Gastrocnemius medialis (tissue), 4 donors: ENCODE results near the gene LTB4R2. TPM values are rescaled to one million over a fixed set of nuclear protein-coding genes. Genes with fewer than 3 reads are reported as not detected.
"Not testable (repeated sequence)": the region's sequence is repeated elsewhere in the genome, so short reads cannot be mapped to it uniquely, and the experiment has no call there.

Experiments
- ATAC-seq, 2 donors: fragments of 150-250 bp; one replicate each; pipeline ENCODE4 v1.9.1; 2016
- DNase-seq, 2 donors: peaks; one replicate each; pipeline ENCODE4 v3.0.0-alpha.2; 2019
- H3K27ac ChIP-seq, 4 donors: fragments of 200-600 bp; sonication (generic); 1 replicate in 1 of 4; 2 replicates in 3 of 4; pipeline ENCODE4 v1.5.1; 2016 to 2018; ENCODE audit warnings: mild to moderate bottlenecking in 2 of 4, moderate library complexity in 1 of 4
- H3K27me3 ChIP-seq, 3 donors: fragments of 200-600 bp; sonication (generic) in 2 of 3; 1 replicate in 1 of 3; 2 replicates in 2 of 3; pipeline versions ENCODE4 v1.5.1 to v1.6.0; 2016 to 2019; ENCODE audit warnings: mild to moderate bottlenecking in 1 of 3, moderate library complexity in 1 of 3
- H3K36me3 ChIP-seq, 2 donors: fragments of 200-600 bp; sonication (generic) in 1 of 2; one replicate each; pipeline ENCODE4 v1.5.1; 2017 to 2018
- H3K4me1 ChIP-seq, 2 donors: fragments of 200-600 bp; sonication (generic) in 1 of 2; one replicate each; pipeline ENCODE4 v1.5.1; 2016 to 2017; ENCODE audit warnings: mild to moderate bottlenecking in 2 of 2
- H3K4me3 ChIP-seq, 4 donors: fragments of 200-600 bp; sonication (generic) in 3 of 4; 1 replicate in 1 of 4; 2 replicates in 3 of 4; pipeline ENCODE4 v1.5.1; 2016 to 2019; ENCODE audit warnings: mild to moderate bottlenecking in 2 of 4
- H3K9me3 ChIP-seq, 3 donors: fragments of 200-600 bp; sonication (generic) in 2 of 3; 1 replicate in 1 of 3; 2 replicates in 2 of 3; pipeline ENCODE4 v1.5.1; 2016 to 2019
- POLR2A ChIP-seq, 2 donors: fragments of 450-650 bp; IDR thresholded peaks; one replicate each; pipeline ENCODE4 v1.6.1; 2017; ENCODE audit warnings: antibody characterized with exemption in 2 of 2, mild to moderate bottlenecking in 2 of 2, moderate library complexity in 2 of 2
- in situ Hi-C, 4 donors: fragments of 200-750 bp; cut with MboI; loops; one replicate each; pipeline versions ENCODE4 v1.15.0 to v1.8.0; 2017; ENCODE audit warnings: low sequenced_read_pairs in 4 of 4
- intact Hi-C: fragments of 100-400 bp; cut with DNase I; formaldehyde crosslinking; loops from one replicate; pipeline ENCODE4 v1.15.1; 2023; ENCODE audit warnings: low total_unique reads
- total RNA-seq, 4 donors: library from RNA; depleted of rRNA; stranded (reverse); fragments of >200 nt; gene quantifications; one replicate each; pipeline versions ENCODE4 v1.1.0 to v1.2.3, GENCODE V29; 2016
- TF ChIP-seq, protein P1 (sequence below), 5 experiments: fragments of 450-650 bp in 3 of 5; fragments of 200-600 bp in 2 of 5; sonication (generic) in 2 of 5; IDR thresholded peaks in 4 of 5; conservative IDR thresholded peaks in 1 of 5; 1 replicate in 4 of 5; 2 replicates in 1 of 5; pipeline ENCODE4 v1.5.1; 2016 to 2019; ENCODE audit warnings: antibody characterized with exemption in 5 of 5, mild to moderate bottlenecking in 3 of 5, moderate library complexity in 3 of 5

The LTB4R2 gene
- total RNA-seq, 4 donors from 2014 or later = 0.39 to 3.3 (median 2.0) TPM

DNA sequence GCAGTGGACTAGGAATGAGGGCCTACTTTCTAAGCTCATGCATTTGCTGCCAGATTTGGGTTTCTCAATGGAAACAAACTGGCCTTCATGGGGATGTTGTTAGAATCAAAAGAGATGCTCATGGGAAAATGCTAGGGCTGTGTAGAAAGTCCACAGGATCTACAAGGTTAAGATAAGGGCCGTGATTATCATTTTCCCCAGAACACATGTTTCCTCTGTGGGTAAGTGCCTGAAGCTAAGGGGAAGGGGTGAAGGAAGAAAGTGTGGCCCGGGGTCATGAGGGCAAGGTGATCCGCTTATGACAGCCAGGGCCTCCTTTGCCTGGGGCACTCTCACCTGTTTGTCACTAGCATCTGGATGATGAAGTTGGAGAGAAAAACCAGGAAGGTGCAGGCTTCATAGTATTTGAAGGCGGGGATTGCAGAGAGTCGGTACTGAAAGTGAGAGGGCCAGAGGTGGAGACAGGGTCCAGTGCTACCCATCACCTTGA is 15.1 kb downstream of the LTB4R2 start:
- TF ChIP-seq, protein P1, sequence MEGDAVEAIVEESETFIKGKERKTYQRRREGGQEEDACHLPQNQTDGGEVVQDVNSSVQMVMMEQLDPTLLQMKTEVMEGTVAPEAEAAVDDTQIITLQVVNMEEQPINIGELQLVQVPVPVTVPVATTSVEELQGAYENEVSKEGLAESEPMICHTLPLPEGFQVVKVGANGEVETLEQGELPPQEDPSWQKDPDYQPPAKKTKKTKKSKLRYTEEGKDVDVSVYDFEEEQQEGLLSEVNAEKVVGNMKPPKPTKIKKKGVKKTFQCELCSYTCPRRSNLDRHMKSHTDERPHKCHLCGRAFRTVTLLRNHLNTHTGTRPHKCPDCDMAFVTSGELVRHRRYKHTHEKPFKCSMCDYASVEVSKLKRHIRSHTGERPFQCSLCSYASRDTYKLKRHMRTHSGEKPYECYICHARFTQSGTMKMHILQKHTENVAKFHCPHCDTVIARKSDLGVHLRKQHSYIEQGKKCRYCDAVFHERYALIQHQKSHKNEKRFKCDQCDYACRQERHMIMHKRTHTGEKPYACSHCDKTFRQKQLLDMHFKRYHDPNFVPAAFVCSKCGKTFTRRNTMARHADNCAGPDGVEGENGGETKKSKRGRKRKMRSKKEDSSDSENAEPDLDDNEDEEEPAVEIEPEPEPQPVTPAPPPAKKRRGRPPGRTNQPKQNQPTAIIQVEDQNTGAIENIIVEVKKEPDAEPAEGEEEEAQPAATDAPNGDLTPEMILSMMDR (IDR thresholded peaks at IDR 0.05 in 4 of 5, conservative IDR thresholded peaks at IDR 0.05 in 1 of 5) = no peak
- TF ChIP-seq POLR2A (IDR thresholded peaks at IDR 0.05) = no peak
- no peak for ATAC-seq
- no peaks in the 10 kb centered on the region for H3K9me3 ChIP-seq
- DNase-seq = no peak
- in situ Hi-C loops = no loop called here
- intact Hi-C loops = no loop called here
- H3K4me1 ChIP-seq = no peaks in the 10 kb centered on the region
- H3K27me3 ChIP-seq = no peaks in the 10 kb centered on the region
- no peak overlapping the region for H3K4me3 ChIP-seq
- H3K36me3 ChIP-seq = no peaks in the 10 kb centered on the region
- H3K27ac ChIP-seq = no peak overlapping the region

DNA sequence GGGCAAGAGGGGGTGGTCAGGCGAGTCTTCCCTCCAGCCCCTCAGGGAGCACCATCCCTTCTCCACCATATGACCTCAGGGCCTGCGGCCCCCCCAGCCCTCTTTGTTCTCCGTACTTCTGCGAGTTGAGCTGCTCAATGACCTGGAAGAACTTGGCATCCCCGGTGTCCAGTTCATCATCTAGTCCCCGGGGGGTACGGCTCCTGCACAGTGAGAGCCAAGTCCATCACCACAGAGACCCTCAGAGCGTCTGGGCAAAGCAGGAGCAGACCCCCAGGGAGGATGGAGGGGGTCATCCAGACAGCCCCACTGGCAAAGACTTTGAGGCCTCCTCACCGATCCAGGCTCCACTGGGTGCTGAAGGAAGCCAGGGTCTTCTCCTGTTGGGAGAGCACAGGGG is 16.0 kb downstream of the LTB4R2 start:
- no peak for ATAC-seq
- no peaks in the 10 kb centered on the region for H3K36me3 ChIP-seq
- in situ Hi-C loops = no loop called here

DNA sequence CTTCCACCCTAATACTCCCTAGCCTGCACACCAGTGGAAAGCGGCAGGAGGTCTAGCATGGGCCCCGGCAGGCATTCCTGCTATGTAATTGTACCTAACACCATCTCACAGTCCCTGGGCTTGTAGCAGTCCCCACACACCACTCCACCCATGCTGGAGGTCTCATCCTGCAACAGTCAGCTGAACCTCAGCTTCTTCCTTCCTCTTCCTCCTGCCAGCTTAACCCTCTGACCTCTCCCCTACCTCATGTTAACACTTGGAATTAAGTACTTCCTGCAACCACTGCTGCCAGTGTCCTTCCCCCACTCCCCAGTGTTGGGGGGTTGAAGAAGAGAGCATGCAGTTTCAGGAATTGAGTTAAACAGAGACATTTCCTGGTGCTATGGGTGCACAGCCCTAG is 17.4 kb downstream of the LTB4R2 start:
- Histone ChIP-seq H3K36me3 (no peaks in the 10 kb centered on the region), H3K27ac (no peak overlapping the region), H3K9me3 (no peaks in the 10 kb centered on the region), H3K4me3 (no peak overlapping the region), H3K27me3 (peaks cover under 1 to 1% (median under 1%) of the 10 kb centered on the region in 3 donors), H3K4me1 (peaks cover 3 to 4% of the 10 kb centered on the region in 2 donors)
- TF ChIP-seq, protein P1 (IDR thresholded peaks at IDR 0.05 in 4 of 5, conservative IDR thresholded peaks at IDR 0.05 in 1 of 5) = no peak
- no peak for TF ChIP-seq POLR2A (IDR thresholded peaks at IDR 0.05)
- DNase-seq (no peak), ATAC-seq (no peak)
- in situ Hi-C loops (no loop called here), intact Hi-C loops (no loop called here)

More for the DNA sequence above, 16.0 kb downstream of the LTB4R2 start:
- TF ChIP-seq, protein P1 (IDR thresholded peaks at IDR 0.05 in 4 of 5, conservative IDR thresholded peaks at IDR 0.05 in 1 of 5) = no peak
- no peak for TF ChIP-seq POLR2A (IDR thresholded peaks at IDR 0.05)
- DNase-seq = no peak
- Histone ChIP-seq H3K4me1 (no peaks in the 10 kb centered on the region), H3K9me3 (no peaks in the 10 kb centered on the region), H3K4me3 (no peak overlapping the region), H3K27ac (no peak overlapping the region), H3K27me3 (no peaks in the 10 kb centered on the region)
- intact Hi-C loops = no loop called here

DNA sequence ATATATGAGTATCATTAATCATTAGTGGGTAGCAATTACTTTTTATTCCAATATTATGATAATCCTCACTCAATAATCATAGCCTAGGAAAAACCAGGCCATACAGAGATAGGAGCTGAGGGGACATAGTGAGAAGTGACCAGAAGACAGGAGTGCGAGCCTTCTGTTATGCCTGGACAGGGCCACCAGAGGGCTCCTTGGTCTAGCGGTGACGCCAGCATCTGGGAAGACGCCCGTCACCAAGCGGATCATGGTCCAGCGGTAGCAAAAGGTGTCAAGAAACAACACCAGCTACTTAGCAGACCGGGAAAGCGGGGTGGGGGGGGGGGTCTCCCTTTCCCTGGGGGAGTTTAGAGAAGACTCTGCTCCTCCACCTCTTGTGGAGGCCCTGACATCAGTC is 18.0 kb downstream of the LTB4R2 start:
- intact Hi-C loops, in situ Hi-C loops, H3K4me3 ChIP-seq, ATAC-seq, H3K9me3 ChIP-seq, H3K27ac ChIP-seq, H3K36me3 ChIP-seq, H3K27me3 ChIP-seq: not testable (repeated sequence)
- H3K4me1 ChIP-seq = peaks cover 9 to 10% of the 10 kb centered on the region in 2 donors
- peak in 1 of 2 donors; percentile 46 for DNase-seq
- TF ChIP-seq, protein P1 (IDR thresholded peaks at IDR 0.05 in 4 of 5, conservative IDR thresholded peaks at IDR 0.05 in 1 of 5) = peak; percentile 25 to 65 (median 57)
